Vagina (tissue), 2 donors: ENCODE data around the gene AGBL1. TPM values are rescaled to one million over a fixed set of nuclear protein-coding genes. Genes with fewer than 3 reads are reported as not detected.

Experiments used
- DNase-seq, 2 donors: peaks; one replicate each; pipeline ENCODE4 v3.0.0-alpha.2; 2017; ENCODE audit errors: extremely low spot score in 2 of 2
- H3K27ac ChIP-seq: fragments of 200-600 bp; sonication (generic); one replicate; pipeline ENCODE4 v1.5.1; 2019
- H3K27me3 ChIP-seq: fragments of 200-600 bp; sonication (generic); one replicate; pipeline ENCODE4 v1.5.1; 2019
- H3K36me3 ChIP-seq, 2 donors: fragments of 200-600 bp; sonication (generic); one replicate each; pipeline ENCODE4 v1.5.1; 2017 to 2019
- H3K4me1 ChIP-seq: fragments of 200-600 bp; sonication (generic); one replicate; pipeline ENCODE4 v1.5.1; 2019
- H3K4me3 ChIP-seq, 2 donors: fragments of 200-600 bp; sonication (generic); 1 replicate in 1 of 2; 2 replicates in 1 of 2; pipeline ENCODE4 v1.5.1; 2016 to 2019
- H3K9me3 ChIP-seq: fragments of 200-600 bp; sonication (generic); one replicate; pipeline ENCODE4 v1.5.1; 2019
- CTCF ChIP-seq, 3 experiments: fragments of 450-650 bp in 2 of 3; fragments of 200-600 bp in 1 of 3; sonication (generic) in 1 of 3; IDR thresholded peaks; one replicate each; pipeline ENCODE4 v1.5.1; 2017 to 2019; ENCODE audit warnings: antibody characterized with exemption in 3 of 3, mild to moderate bottlenecking in 2 of 3, moderate library complexity in 2 of 3
- POLR2A ChIP-seq, 2 donors: fragments of 450-650 bp; IDR thresholded peaks; one replicate each; pipeline ENCODE4 v1.6.1; 2017; ENCODE audit warnings: antibody characterized with exemption in 2 of 2, mild to moderate bottlenecking in 2 of 2, moderate library complexity in 2 of 2
- POLR2AphosphoS5 ChIP-seq, 2 donors: sonication (generic); formaldehyde crosslinking; IDR thresholded peaks; one replicate each; pipeline ENCODE4 v1.9.0; 2017; ENCODE audit warnings: antibody characterized with exemption in 2 of 2, mild to moderate bottlenecking in 2 of 2, low read depth in 1 of 2; ENCODE audit not compliant: insufficient read depth in 1 of 2
- intact Hi-C: fragments of 100-400 bp; cut with DNase I; formaldehyde crosslinking; loops from one replicate; pipeline ENCODE4 v1.15.1; 2023
- total RNA-seq: library from RNA; depleted of rRNA; stranded (reverse); fragments of >200 nt; gene quantifications from one replicate; pipeline ENCODE4 v1.2.3, GENCODE V29; 2016

AGBL1 gene
- total RNA-seq, 1 donor from 2014 or later: not detected

GRCh38 chr15:86205096-86205495, 125.4 kb downstream of the AGBL1 start:
- H3K4me1 ChIP-seq: no peaks in the 10 kb centered on the region
- H3K27ac ChIP-seq: no peak overlapping the region
- H3K36me3 ChIP-seq: no peaks in the 10 kb centered on the region
- no peak for TF ChIP-seq POLR2AphosphoS5 (IDR thresholded peaks at IDR 0.05; ENCODE audit: insufficient read depth in 1 of 2, low read depth in 1 of 2)
- no peak for TF ChIP-seq POLR2A (IDR thresholded peaks at IDR 0.05)
- no peak for TF ChIP-seq CTCF (IDR thresholded peaks at IDR 0.05)
- H3K27me3 ChIP-seq: no peaks in the 10 kb centered on the region
- no peak overlapping the region for H3K4me3 ChIP-seq
- H3K9me3 ChIP-seq: no peaks in the 10 kb centered on the region
- no peak for DNase-seq
- intact Hi-C loops: no loop called here

DNA sequence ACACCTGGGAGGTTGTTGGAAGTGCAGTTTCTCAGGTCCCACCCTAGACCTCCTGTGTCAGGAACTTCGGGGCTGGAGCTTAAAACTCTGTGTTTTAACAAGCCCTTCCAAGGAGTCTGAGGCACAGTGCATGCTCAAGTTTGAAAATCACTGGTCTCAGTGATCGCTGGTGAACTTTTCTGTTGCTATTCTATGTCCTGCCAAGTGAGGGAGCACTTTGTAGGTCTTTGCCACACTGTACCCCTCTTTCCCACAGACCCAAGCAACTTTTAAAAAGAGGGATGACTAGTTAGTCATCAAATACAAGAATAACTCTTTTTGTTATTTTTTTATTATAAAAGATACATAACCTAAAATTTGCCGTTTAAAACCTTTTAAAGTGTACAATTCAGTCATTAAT, 133.7 kb downstream of the AGBL1 start:
- Histone ChIP-seq H3K4me1 (no peaks in the 10 kb centered on the region), H3K27ac (no peak overlapping the region), H3K36me3 (no peaks in the 10 kb centered on the region), H3K4me3 (no peak overlapping the region), H3K27me3 (no peaks in the 10 kb centered on the region), H3K9me3 (no peaks in the 10 kb centered on the region)
- DNase-seq: no peak
- intact Hi-C loops: no loop called here
- TF ChIP-seq POLR2A (IDR thresholded peaks at IDR 0.05) (no peak), POLR2AphosphoS5 (IDR thresholded peaks at IDR 0.05; ENCODE audit: insufficient read depth in 1 of 2, low read depth in 1 of 2) (no peak), CTCF (IDR thresholded peaks at IDR 0.05) (no peak)

DNA sequence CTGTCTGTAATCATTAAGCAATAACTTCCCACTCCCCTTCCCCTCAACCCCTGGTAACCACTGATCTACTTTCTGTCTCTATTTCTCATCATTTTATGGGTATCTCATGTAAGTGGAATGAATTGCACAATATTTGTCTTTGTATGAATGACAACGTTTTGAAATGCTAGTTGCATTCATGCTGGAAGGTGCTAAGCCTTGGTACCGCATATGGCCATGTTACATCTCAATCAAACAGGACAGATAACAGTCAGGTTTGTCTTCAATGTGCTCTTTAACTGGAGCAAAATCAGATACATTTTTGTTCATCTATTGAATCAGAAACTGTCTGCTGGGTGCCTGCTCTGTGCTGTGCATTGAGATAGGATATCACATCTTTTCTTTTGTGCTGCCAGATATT, 134.2 kb downstream of the AGBL1 start:
- H3K27me3 ChIP-seq: no peaks in the 10 kb centered on the region
- intact Hi-C loops: no loop called here
- no peaks in the 10 kb centered on the region for H3K9me3 ChIP-seq
- TF ChIP-seq CTCF (IDR thresholded peaks at IDR 0.05): no peak
- no peaks in the 10 kb centered on the region for H3K36me3 ChIP-seq
- no peaks in the 10 kb centered on the region for H3K4me1 ChIP-seq
- no peak for DNase-seq
- H3K27ac ChIP-seq: no peak overlapping the region
- no peak overlapping the region for H3K4me3 ChIP-seq

- Histone ChIP-seq H3K27ac (no peak overlapping the region), H3K4me3 (no peak overlapping the region), H3K36me3 (no peaks in the 10 kb centered on the region), H3K4me1 (no peaks in the 10 kb centered on the region), H3K27me3 (no peaks in the 10 kb centered on the region), H3K9me3 (no peaks in the 10 kb centered on the region)
- intact Hi-C loops: no loop called here
- no peak for DNase-seq
- TF ChIP-seq CTCF (IDR thresholded peaks at IDR 0.05) (no peak), POLR2A (IDR thresholded peaks at IDR 0.05) (no peak), POLR2AphosphoS5 (IDR thresholded peaks at IDR 0.05; ENCODE audit: insufficient read depth in 1 of 2, low read depth in 1 of 2) (no peak)
Measured at GRCh38 chr15:86221119-86221518, 141.4 kb downstream of the AGBL1 start.

DNA sequence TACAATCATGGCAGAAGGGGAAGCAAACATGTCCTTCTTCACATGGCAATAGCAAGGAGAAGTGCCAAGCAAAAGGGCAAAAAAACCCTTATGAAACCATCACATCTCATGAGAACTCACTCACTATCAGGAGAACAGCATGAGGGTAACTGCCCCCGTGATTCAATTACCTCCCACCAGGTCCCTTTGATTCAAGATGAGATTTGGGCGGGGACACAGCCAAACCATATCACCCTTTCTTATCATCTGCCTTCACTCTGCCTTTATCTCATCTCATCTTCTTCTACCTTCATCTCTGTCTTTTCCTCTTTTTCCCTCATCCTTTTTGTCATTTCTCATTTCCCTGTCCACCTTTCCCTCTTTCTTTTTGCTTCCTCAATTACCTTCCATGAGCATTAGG, 149.6 kb downstream of the AGBL1 start:
- Histone ChIP-seq H3K4me3 (no peak overlapping the region), H3K27ac (no peak overlapping the region), H3K9me3 (no peaks in the 10 kb centered on the region), H3K27me3 (no peaks in the 10 kb centered on the region), H3K4me1 (no peaks in the 10 kb centered on the region), H3K36me3 (no peaks in the 10 kb centered on the region)
- TF ChIP-seq POLR2A (IDR thresholded peaks at IDR 0.05) (no peak), CTCF (IDR thresholded peaks at IDR 0.05) (no peak), POLR2AphosphoS5 (IDR thresholded peaks at IDR 0.05; ENCODE audit: insufficient read depth in 1 of 2, low read depth in 1 of 2) (no peak)
- intact Hi-C loops: loop anchor here (1.0 kb wide), 1 partner anchor 24 kb away; no protein-coding TSS in a partner anchor
- DNase-seq: no peak
